Upper lobe of left lung (tissue), 4 donors: ENCODE data around the gene EPB41L3.
A peak's percentile ranks its signal among the peaks of the same experiment; 100 is the strongest.

Experiments
- EP300 ChIP-seq, 4 donors: sonication (generic); formaldehyde crosslinking; IDR thresholded peaks; one replicate each; pipeline ENCODE4 v1.5.1; 2017; ENCODE audit warnings: antibody characterized with exemption in 4 of 4, control low read depth in 2 of 4
- TF ChIP-seq, protein P1 (sequence below), 6 experiments: fragments of 450-650 bp in 4 of 6; fragments of 200-600 bp in 2 of 6; sonication (generic) in 2 of 6; IDR thresholded peaks; one replicate each; pipeline ENCODE4 v1.5.1; 2016 to 2019; ENCODE audit warnings: antibody characterized with exemption in 6 of 6

DNA sequence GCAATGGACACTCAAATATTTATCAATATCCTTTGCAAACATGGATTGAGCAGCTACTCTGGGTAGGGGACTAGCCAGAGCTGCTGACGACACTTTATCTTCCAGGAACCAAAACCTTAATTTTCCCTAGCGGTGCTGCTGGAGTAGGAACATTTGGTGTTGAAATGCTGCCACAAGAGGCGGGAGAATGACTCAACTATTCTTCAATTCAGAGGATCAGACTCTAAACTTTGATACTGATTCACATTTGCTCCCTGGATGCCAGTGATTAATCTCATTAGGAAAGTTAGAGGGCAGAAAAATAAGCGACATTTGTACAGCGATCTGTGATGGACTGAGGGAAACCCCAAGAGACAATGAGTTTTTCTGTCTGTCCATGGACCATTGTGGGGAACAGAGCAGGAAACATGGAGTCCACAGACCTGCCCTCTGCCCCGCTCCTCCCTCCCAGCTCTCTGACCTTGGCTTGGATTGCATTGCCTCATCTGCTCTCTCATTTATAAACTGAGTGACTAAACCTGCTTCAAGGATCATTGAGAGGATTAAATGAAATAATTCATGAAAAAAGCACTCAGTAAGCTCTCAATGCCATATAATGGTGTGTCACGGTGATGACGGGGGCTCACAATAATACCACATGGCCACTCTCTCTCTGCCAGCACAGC lies 12.6 kb upstream of the EPB41L3 start:
- TF ChIP-seq, protein P1, sequence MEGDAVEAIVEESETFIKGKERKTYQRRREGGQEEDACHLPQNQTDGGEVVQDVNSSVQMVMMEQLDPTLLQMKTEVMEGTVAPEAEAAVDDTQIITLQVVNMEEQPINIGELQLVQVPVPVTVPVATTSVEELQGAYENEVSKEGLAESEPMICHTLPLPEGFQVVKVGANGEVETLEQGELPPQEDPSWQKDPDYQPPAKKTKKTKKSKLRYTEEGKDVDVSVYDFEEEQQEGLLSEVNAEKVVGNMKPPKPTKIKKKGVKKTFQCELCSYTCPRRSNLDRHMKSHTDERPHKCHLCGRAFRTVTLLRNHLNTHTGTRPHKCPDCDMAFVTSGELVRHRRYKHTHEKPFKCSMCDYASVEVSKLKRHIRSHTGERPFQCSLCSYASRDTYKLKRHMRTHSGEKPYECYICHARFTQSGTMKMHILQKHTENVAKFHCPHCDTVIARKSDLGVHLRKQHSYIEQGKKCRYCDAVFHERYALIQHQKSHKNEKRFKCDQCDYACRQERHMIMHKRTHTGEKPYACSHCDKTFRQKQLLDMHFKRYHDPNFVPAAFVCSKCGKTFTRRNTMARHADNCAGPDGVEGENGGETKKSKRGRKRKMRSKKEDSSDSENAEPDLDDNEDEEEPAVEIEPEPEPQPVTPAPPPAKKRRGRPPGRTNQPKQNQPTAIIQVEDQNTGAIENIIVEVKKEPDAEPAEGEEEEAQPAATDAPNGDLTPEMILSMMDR (IDR thresholded peaks at IDR 0.05), result peak in 1 of 6 experiments; percentile 6
- no peak for TF ChIP-seq EP300 (IDR thresholded peaks at IDR 0.05)
